T-helper 22 cell (primary cell): ENCODE data around the gene CYP2B6.
"Not testable (repeated sequence)": the region's sequence is repeated elsewhere in the genome, so short reads cannot be mapped to it uniquely, and the experiment has no call there.

Source experiments
- DNase-seq: peaks from one replicate; pipeline ENCODE4 v3.0.0-alpha.2; 2020; ENCODE audit warnings: low read depth

CYP2B6 gene

DNA sequence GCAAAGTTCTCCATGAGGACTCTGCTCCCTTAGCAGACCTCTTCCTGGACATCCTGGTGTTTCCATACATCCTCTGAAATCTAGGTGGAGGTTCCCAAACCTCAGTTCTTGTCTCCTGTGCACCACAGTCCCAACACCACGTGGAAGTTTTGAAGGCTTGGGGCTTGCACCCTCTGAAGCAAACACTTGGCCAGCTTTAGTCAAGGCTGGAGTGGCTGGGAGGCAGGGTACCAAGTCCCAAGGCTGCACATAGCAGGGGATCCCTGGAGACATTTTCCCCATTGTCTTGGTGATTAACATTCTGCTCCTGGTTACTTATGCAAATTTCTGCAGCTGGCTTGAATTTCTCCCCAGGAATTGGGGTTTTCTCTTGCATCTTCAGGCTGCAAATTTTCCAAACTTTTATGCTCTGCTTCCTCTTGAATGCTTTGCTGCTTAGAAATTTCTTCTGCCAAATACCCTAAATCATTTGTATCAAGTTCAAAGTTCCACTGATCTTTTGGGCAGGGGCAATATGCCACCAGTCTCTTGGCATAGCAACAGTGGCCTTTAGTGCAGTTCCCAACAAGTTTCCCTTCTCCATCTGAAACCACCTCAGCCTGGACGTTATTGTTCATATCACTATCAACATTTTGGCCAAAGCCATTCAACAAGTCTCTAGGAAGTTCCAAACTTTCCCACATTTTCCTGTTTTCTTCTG lies 10.2 kb upstream of the CYP2B6 start:
- DNase-seq: not testable (repeated sequence)

DNA sequence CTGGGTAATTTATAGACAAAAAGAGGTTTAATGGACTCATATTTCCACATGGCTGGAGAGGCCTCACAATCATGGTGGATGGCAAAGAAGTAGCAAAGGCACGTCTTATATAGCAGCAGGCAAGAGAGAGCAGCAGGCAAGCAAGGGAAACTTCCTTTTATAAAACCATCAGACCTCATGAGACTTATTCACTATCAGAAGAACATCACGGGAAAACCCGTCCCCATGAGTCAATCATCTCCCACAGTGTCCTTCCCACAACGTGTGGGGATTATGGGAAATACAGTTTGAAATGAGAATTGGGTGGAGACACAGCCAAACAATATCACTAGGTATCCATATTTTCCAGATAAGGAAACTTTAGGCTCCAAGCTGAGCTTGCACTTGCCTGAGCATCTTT lies 9.5 kb upstream of the CYP2B6 start:
- DNase-seq: no peak

DNA sequence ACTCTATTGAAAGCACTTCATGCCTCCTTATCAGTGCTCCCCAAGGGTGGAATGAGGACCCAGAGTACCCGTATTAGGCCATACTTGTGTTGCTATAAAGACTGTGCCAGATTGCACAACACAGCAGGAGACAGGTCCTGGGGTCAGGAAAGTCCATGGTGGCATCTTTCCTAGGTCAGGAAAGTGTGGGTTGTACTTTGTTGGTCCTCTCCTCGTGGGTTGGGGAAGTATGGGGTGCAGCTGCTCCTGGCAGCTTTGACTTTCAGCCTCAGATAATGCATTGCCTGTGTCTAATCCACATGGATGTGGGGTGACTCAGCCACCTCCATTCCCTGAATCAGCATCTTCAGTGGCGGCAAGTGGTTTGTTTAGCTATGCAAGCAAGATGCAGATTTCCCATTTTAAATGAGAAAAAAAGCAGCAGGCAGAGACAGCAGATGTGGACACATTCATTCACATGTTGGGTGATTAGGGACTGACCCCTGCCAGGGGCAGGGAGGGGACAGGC lies 8.4 kb upstream of the CYP2B6 start:
- DNase-seq: no peak

DNA sequence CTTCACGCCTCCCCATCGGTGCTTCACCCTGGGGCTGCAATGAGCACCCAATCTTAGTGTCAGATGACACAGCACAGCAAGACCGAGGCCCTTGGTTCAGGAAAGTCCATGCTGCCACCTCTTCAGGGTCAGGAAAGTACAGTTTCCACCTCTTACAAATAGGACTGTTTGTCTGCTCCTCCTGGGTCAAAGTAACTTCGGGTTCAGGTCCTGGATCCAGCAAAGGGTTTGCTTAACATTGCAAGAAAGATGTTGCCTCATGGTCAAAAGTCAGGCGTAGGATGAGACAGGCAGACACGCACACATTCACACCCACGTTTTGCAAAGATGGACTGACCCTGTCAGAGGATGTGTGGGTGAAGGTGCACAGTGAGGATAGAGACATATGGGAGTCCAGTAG lies 1.6 kb upstream of the CYP2B6 start:
- no peak for DNase-seq

DNA sequence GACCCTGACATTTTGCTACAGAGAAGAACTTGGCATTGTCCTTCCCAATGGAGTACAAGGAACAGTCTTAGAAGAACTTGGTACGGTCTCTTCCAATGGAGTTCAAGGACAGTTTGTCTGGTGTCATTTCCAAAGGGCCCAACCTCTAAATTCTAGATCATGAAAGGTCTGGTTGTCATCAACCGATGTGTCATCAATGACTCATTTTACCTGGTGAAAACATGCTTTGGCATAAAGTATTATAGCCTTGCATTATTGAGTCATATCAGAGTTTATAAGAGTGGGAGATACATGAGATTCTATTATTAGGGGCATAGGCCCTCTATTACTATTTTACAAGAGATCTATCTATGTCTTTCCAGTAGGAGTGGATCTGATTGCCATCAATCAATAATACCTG lies 4.3 kb downstream of the CYP2B6 start:
- no peak for DNase-seq

DNA sequence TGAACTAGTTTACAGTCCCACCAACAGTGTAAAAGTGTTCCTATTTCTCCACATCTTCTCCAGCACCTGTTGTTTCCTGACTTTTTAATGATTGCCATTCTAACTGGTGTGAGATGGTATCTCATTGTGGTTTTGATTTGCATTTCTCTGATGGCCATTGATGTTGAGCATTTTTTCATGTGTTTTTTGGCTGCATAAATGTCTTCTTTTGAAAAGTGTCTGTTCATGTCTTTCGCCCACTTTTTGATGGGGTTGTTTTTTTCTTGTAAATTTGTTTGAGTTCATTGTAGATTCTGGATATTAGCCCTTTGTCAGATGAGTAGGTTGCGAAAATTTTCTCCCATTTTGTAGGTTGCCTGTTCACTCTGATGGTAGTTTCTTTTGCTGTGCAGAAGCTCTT lies 7.9 kb downstream of the CYP2B6 start:
- DNase-seq: not testable (repeated sequence)

DNA sequence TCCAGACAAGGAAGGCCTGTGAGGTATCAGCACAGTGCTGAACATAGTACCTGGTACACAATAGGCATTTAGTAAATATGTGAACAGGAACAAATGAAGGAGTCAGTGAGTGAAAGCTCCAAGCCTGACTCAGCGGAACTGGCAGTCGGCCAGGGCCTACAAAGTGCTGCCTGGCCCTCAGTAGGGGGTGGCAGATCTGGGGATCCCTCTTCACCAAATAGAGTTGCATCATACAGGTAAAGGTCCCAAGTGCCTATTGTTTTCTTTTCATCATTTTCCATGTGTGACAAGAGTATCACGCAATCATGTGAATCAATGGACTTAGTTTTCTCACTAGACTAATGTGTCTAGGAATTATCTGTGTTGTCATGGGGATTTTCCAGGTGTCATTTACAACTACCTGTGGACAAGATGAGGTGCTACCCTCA lies 9.2 kb downstream of the CYP2B6 start:
- no peak for DNase-seq

DNA sequence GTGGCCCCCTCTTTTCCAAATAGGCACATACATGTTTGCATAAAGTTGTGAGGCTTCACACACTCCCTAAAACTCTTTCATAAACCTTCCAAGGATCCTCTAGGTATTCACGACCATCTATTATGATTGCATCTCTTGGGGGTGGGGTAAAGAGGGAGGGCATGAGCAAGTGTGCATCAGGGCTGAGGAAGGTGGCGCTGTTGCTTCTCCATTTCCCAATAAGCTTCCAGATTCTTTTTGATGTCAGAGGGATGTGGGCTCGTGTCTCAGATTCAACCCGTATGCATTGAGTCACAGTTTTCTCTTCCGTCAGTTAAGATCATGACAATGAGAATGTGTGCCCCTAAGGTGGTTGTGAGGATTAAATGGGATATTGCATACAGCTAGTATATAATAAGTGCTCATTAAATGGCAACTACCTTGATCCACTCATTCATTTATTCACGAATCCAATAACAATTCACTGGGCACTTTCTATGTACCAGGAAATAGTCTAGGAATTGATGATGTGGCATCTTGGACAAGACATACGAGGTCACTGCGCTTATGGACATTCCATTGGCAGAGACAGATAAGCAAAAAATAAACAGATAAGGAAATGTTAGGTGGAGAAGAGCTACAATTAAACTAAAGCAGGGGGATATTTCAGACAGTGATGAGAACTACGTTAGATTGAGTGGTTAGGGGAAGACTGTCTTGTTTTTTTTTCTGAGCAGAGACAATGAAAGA lies 10.3 kb downstream of the CYP2B6 start:
- DNase-seq: no peak

DNA sequence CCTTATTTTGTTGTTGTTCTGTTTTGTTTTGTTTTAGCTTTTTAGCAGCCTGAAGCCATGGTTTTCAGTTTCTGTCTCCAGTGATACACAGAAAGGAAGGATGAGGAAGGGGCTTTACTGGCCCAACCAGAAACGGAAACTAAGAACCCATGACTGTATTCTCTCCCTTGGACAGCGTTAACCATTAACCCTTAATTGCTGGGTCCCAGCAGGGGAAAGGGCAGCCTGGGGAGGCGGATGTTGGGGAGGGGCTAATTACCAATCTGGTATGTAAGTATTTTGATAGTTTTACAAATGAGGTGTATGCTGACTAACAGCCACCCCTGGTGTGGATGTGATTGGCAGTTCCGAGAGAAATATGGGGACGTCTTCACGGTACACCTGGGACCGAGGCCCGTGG lies 12.6 kb downstream of the CYP2B6 start:
- not testable (repeated sequence) for DNase-seq

DNA sequence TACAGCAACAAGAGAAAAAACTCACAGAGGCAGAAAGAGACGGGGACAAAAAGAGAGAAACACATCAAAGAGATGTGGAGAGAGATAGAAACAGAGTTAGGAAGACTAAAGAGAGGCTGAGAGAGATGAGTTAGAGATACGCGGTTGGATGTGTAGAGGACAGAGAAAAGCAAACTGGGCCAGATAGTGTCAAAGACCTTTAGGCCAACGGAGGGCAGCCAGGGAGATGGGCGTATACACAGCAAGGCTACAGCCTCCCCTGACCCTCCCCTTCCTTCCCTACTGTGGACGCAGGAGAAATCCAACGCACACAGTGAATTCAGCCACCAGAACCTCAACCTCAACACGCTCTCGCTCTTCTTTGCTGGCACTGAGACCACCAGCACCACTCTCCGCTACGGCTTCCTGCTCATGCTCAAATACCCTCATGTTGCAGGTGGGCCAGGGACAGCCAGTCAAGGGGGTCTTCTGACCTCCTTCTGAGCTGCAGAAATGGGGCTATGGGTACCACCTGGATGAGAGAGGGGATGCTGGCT lies 18.7 kb downstream of the CYP2B6 start:
- DNase-seq: no peak

DNA sequence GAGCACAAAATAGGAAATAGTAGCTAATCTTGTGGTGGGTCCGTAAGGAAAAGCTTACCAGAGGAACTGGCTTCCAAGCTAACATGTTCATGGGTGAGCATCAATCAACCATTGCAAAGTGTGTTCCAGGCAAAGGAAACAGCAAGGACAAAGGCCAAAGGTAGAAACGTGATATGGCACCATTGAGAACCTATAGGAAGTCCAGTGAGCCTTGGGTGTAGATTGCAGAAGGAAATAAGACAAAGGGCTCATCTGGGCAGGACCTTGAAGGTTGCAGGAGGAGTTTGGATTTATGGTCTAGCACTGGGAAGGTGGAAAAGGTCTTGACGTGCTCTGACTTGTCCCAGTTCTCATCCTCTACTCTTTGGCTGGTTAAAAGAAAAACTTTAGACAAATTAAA lies 22.3 kb downstream of the CYP2B6 start:
- no peak for DNase-seq

DNA sequence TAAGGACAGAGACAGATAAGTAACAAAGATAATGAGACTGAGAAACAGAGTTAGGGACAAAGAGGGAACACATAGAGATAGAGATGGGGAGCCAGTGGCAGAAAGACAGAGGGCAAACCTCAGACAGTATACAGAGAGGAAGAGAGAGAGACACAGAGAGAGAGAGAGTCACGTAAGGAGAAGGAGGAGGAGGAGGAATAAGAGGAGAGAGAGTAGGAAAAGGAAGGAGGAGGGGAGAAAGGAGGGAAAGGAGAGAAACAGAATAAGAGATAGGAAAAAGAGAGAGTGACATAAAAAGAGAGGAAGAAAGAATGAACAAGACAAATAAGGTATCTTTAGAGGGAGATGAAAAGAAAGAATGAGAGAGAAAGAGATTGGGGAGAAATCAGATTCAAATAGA lies 23.6 kb downstream of the CYP2B6 start:
- no peak for DNase-seq

DNA sequence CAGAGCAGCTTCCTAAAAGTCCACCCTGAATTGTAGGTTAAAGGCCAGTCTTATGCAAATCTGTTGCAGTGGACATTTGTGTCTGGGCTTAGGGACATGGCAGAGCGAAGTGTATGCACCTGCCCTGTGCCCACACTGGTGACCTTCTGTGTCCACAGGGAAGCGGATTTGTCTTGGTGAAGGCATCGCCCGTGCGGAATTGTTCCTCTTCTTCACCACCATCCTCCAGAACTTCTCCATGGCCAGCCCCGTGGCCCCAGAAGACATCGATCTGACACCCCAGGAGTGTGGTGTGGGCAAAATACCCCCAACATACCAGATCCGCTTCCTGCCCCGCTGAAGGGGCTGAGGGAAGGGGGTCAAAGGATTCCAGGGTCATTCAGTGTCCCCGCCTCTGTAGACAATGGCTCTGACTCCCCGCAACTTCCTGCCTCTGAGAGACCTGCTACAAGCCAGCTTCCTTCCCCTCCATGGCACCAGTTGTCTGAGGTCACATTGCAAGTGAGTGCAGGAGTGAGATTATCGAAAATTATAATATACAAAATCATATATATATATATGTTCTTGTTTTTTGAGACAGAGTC lies 25.5 kb downstream of the CYP2B6 start:
- no peak for DNase-seq

DNA sequence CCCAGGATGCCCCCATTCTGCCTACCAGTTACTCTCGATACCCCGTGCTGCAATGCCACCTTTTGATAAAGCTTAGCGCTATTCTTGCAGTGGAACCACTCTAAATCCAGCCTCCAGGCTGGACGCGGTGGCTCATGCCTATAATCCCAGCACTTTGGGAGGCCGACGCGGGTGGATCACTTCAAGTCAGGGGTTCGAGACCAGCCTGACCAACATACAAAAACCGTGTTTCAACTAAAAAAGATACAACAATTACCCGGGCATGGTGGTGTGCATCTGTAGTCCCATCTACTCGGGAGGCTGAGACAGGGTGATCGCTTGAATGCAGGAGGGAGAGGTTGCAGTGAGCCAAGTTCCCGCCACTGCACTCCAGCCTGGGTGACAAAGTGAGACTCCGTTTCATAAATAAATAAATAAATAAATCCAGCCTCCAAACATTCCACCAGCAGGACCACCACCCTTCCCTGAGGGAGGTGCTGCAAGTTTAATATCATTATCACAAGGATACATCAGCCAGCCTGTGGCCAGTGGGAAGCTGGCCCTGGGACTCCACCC lies 27.7 kb downstream of the CYP2B6 start:
- DNase-seq: no peak

DNA sequence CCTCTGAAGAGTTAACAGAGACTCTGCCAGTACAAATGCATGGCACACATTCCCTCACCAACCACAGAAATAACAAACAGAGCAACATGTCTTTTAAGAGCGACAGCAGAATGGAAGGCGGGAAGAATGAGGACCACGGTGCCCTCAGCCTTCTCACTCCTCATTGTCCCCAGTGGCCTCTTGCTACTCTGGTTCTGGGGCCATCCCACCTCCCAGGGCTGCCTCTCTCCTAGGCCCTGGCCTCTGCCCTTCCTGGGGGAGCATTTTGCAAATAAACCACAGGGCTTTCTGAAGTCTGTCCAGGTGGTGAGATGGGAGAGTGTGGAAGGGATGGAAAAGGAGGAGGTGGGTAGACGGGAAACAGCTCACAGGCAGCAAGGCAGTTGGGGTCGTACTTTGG lies 28.3 kb downstream of the CYP2B6 start:
- no peak for DNase-seq

DNA sequence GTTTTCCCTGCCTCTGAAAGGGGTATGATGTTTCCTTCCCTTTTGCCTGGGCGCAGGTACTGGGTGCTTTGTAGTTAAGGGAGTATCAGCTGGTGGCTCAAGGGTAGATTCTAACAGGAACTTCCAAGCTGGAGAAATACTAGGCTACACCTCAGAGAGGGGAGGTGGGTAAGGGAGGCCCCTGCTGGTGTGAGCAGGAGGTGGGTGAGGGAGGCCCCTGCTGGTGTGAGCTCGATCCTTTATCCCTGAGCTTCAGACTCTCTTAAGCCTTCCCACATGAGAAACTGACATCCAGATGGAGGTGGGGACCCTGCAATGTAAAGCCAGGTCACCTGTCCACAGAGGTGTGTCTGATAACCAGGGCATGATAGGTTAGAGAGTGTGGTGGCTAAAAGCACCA lies 32.1 kb downstream of the CYP2B6 start:
- DNase-seq: no peak

DNA sequence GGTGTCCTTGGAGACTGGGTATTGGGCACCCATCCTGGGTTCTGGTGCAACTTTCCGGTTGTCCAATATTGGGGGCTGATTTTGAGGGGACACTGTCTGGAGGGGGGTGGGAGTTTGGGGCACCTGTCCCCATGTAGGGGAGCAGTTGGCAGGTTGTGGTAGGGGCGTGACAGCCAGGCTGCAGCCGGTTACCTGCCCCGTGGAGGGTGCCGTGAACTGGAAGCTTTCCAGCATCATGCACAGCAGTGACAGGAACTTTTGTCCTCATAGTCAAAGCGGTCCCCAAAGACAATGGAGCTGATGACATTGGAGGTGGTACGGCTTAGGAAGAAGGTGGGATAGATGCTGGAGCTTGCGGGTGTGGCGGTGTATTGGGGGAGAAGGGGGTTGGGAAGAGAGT lies 34.3 kb downstream of the CYP2B6 start:
- DNase-seq: no peak

DNA sequence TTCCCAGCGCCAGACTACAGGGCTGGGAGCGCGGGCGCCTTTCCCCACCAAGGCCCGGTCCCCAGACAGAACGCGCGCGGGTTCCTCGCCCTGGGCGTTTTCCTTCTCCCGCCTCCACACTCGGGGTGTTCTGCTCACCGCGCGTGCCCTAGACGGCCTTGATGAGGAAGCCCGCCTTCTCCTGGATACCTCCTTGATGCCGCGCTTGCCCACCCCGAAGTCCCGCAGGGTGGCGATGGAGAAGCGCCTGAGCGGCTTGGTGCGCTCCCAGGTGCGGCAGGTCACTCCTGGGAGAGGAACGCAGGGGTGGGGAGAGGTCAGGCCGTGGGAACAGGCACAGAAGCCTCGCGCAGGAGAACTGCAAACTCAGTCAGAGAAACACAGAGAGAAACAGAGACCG lies 34.8 kb downstream of the CYP2B6 start:
- DNase-seq: no peak

DNA sequence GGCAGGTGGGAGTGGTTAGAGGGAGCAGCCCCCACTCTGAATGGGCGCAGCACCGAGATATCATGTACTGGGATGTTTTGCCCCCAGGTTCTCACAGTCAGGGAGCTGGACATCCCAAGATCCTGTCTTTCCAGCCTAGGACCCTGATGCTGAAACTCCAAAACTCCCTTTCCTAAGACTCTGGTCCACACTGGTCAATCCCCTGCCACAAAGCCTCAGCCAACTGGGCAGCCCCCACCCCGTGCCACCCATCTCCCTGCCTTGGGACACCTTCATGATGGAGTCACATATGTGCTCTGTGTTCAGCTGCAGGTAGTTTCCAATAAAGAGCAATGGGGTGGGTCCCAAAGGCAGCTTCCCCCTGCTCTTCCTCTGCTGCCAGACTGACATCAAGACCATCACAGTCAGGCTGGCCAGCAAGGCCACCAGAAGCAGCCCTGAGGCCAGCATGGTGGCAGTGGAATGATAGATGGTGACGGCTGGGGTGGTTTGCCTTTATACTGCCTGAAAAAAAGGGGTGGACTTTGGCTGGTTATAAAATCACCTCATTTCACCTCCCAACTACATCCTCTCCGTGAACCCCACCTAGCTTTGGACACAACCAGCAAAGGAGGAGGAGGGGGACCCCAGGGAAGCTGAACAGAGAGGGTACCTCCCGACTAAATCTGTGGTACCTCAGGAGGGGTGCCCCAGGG lies 36.3 kb downstream of the CYP2B6 start:
- no peak for DNase-seq

DNA sequence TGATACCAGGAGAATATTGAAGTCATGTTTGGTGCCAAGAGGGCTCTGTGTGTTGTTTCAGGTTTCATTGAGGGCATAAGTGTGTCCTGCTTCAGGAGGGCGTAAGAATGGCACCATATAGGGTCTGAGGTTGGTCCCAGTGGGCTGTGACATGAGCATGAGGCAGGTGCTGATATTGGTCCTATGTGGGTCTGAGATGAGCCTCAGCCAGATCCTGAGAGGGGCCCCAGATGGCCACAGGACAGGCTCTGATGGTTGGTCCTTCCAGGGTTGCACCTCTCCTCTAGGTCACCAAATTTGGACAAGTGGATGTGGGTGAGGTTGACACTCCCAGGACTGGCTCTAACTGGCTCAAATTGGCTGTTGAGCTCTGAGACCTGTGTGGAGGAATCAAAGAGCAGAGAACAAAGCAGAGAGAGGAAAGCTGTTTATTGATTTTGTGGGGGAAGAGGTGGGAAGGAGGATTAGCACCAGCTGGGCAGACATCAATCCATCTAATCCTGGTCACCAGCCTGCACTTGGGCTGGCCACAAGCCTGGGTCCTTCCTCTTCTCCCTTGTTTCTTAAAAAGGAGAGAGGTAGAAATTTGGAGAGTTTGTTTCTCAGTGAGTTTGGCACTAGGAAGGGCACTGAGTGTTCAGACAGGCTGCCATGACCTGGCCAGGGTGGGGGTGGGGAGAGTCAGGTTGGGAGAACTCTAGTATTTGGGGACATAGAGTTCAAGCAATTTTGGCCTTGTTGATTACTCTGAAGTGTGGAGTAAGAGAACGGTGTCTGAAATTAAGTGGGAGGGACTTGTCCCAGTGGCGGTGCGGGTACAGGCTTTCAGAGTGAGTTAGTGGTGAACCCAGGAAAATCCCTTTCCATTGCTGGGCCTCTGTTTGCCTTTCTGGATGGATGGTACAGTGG lies 38.7 kb downstream of the CYP2B6 start:
- no peak for DNase-seq

DNA sequence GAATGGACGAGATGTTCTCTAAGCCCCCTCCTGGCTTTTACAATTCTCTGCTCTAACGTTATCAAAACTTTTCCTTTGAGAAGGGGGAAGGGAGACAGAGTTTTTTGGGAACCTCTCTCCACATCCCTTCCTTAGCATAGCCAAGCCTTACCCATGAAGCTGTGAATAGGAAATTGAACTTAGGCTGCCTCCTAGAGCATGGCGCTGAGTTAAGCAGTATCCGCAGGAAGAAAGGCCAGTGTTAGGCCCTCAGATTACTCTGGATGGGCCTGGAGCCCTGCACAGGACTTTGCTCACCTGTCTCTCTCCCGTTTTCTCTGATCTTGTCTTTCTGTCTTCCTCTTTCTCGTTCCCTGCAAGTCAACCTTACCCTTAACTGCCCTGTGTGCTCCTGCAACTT lies 39.6 kb downstream of the CYP2B6 start:
- DNase-seq: no peak
